ENCODE results near the gene SPNS2. TPM values are rescaled to one million over a fixed set of nuclear protein-coding genes. Genes with fewer than 3 reads are reported as not detected.
A peak's percentile ranks its signal among the peaks of the same experiment; 100 is the strongest.

The SPNS2 gene
- total RNA-seq, 2 donors from 2014 or later, result 19.2 to 58.0 TPM

DNA sequence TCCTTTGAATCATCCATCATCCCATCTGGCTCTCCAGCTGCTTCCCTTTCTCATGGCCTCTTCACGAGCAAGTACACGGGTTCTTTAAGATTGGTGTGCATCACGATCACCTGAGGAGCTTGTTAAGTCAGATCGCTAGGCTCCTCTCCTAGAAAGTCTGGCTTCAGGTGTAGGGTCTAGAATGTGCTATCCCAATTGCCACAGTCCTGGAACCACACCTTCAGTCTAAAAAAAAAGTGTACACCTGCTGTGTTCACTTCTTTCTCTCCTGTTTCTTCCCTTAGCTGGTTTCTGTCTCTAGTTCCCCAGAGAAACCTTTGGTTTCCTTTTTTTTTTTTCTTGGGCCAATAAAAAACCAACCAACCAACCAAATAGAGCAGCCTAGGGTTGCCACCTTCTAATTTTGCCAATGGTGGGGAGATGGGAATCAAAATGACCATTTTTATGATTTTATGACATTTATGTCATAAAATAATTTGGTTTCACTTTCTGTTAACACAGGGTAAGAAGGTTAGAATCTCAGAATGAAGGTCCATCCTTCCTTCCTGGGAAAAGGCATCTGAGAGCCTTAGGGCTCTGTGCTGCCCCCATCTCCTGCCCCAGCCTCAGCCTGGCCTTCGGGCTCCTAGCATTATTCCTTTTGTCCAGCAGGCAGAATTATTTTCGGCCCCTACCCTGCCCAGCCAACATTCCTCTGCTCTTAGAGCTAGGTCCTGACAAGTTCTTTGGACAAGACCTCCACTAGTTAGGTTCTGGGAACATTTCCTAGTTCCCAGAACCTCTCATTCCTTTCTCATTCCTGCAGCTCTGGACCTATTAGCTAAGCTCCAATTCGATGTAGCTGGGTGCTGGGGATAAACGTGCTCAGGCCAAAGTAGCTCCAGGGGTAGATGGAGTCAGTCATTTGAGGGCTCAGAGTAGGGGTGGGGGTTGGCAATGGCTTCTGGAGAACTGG, 63.6 kb downstream of the SPNS2 start:
- Histone ChIP-seq H3K4me3 (no peak overlapping the region), H3K27me3 (no peaks in the 10 kb centered on the region), H3K27ac (peak overlapping the region in 2 of 4 donors; percentile 37 to 38), H3K4me1 (peaks cover 46% of the 10 kb centered on the region), H3K36me3 (replicated peaks in 1 of 2; ENCODE audit: insufficient read depth in 1 of 2, low read depth in 2 of 2) (no peaks in the 10 kb centered on the region), H3K9me3 (no peaks in the 10 kb centered on the region)
- intact Hi-C loops (cut with DNase I), result no loop called here
- TF ChIP-seq POLR2A (IDR thresholded peaks at IDR 0.05), result no peak
- ATAC-seq (no peak), DNase-seq (no peak)
- 61 to 68% methylated on average over 8 of the region's 8 CpGs for WGBS, 2 donors

DNA sequence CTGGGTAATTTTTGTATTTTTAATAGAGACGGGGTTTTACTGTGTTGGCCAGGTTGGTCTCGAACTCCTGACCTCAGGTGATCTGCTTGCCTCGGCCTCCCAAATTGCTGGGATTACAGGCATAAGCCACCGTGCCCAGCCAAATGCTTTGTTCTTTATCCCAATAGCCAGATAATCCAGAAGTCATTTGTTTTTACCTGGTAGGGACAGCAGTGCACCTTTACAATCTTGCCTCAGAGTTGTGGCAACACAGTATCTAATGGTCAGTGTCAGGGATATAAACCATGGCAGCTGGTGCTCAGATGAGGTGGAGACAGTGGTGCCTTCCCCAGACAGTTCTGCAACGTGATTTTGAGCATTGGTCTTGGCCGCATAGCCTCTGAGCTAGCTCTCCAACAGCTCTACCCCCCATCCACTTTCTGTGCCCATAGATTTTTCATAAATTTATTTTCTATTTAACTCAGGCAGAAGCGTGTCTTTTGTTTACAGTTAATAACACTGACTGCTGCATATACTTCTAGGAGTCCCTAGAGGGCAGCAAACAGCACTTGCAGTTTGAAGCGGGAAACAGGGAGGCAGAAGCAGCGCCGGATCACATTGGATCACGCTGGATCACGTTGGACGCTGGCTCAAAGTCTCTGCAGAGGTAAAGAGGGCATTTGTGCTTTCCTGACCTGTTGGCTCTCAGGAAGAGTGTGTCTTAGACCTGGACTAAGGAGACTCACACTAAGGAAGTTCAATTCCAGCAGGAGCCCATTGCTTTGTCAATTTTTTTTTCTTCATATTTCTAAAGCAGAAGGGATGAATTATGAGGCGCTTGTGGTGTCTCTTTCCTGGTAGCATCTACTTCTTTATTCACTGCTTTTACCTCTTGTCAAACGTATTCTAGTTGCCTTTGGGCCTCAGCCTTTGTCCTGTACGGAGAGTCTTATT, 66.8 kb downstream of the SPNS2 start:
- Histone ChIP-seq H3K4me1 (peaks cover 21% of the 10 kb centered on the region), H3K36me3 (replicated peaks in 1 of 2; ENCODE audit: insufficient read depth in 1 of 2, low read depth in 2 of 2) (no peaks in the 10 kb centered on the region), H3K4me3 (no peak overlapping the region), H3K27ac (peak overlapping the region in 1 of 4 donors; percentile 21), H3K9me3 (no peaks in the 10 kb centered on the region), H3K27me3 (no peaks in the 10 kb centered on the region)
- DNase-seq (peak; percentile 71 to 83 (median 78)), ATAC-seq (peak; percentile 87)
- intact Hi-C loops (cut with DNase I), result no loop called here
- WGBS, 2 donors, result 20 to 28% methylated on average over 16 of the region's 16 CpGs
- TF ChIP-seq, protein P1, sequence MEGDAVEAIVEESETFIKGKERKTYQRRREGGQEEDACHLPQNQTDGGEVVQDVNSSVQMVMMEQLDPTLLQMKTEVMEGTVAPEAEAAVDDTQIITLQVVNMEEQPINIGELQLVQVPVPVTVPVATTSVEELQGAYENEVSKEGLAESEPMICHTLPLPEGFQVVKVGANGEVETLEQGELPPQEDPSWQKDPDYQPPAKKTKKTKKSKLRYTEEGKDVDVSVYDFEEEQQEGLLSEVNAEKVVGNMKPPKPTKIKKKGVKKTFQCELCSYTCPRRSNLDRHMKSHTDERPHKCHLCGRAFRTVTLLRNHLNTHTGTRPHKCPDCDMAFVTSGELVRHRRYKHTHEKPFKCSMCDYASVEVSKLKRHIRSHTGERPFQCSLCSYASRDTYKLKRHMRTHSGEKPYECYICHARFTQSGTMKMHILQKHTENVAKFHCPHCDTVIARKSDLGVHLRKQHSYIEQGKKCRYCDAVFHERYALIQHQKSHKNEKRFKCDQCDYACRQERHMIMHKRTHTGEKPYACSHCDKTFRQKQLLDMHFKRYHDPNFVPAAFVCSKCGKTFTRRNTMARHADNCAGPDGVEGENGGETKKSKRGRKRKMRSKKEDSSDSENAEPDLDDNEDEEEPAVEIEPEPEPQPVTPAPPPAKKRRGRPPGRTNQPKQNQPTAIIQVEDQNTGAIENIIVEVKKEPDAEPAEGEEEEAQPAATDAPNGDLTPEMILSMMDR (IDR thresholded peaks at IDR 0.05), result peak; percentile 73 to 84 (median 81)
- TF ChIP-seq POLR2A (IDR thresholded peaks at IDR 0.05), result no peak

DNA sequence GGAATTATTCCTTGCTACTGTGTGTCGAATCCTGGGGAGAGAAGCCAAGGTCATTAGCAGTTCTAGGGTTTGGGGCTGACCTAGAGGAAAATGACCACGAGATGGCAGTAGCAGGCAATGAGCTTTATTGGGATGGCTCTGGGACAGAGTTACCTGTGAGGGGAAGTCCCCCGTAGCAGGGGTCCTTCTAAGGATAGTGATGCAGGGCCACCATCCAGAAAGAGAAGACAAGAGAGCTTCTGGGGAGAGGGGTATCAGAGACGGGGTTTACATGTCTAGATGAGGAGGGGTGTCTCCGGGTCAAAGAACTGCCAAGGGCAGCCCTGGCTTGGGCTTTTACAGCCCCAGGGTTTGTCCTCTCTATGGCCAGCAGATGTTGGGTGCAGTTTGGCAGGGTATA, 68.1 kb downstream of the SPNS2 start:
- H3K27ac ChIP-seq, result no peak overlapping the region
- no peaks in the 10 kb centered on the region for H3K27me3 ChIP-seq
- intact Hi-C loops (cut with DNase I), result no loop called here
- 20 to 24% methylated on average over 5 of the region's 5 CpGs for WGBS, 2 donors
- peak; percentile 67 to 71 (median 70) for DNase-seq
- H3K9me3 ChIP-seq, result no peaks in the 10 kb centered on the region
- TF ChIP-seq, protein P1 (IDR thresholded peaks at IDR 0.05), result peak; percentile 66 to 81 (median 72)
- TF ChIP-seq POLR2A (IDR thresholded peaks at IDR 0.05), result no peak
- no peak overlapping the region for H3K4me3 ChIP-seq
- peaks cover 14% of the 10 kb centered on the region for H3K4me1 ChIP-seq
- peak; percentile 79 for ATAC-seq
- H3K36me3 ChIP-seq (replicated peaks in 1 of 2; ENCODE audit: insufficient read depth in 1 of 2, low read depth in 2 of 2), result no peaks in the 10 kb centered on the region

DNA sequence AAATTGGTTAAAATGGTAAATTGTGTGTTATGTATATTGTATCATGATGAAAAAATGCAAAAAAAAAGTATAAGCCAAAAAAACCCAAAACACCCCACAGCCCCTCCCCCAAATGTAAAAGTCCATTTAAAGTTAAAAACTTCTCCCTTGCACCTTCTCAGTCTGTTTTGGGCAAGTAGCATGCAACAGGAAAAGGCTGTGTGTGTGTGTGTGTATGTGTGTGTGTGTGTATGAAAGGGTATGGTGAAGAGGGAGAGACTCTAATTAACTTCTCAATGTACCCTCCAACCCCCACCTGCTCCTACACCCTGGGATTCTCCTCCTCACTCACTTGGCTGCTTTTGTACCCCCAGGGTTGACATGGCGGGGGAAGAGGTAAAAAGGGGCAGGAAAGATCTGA, 70.9 kb downstream of the SPNS2 start:
- no peak for ATAC-seq
- Histone ChIP-seq H3K27me3 (no peaks in the 10 kb centered on the region), H3K9me3 (no peaks in the 10 kb centered on the region), H3K4me1 (peaks cover 14% of the 10 kb centered on the region), H3K4me3 (no peak overlapping the region), H3K36me3 (replicated peaks in 1 of 2; ENCODE audit: insufficient read depth in 1 of 2, low read depth in 2 of 2) (no peaks in the 10 kb centered on the region), H3K27ac (no peak overlapping the region)
- no peak for DNase-seq
- TF ChIP-seq, protein P1 (IDR thresholded peaks at IDR 0.05), result no peak
- TF ChIP-seq POLR2A (IDR thresholded peaks at IDR 0.05), result no peak
- intact Hi-C loops (cut with DNase I), result no loop called here
- 31 to 77% methylated on average over 1 of the region's 1 CpG for WGBS, 2 donors

DNA sequence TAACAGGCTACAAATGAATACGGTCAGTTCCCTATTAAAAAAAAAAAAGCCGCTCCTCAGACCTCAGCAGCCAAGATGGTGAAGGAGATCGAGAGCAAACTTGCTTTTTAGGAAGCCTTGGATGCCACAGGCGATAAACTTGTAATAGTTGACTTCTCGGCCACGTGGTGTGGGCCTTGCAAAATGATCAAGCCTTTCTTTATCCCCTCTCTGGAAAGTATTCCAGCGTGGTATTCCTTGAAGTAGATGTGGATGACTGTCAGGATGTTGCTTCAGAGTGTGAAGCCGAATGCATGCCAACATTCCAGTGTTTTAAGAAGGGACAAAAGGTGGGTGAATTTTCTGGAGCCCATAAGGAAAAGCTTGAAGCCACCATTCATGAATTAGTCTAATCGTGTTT, 73.5 kb downstream of the SPNS2 start:
- ATAC-seq (no peak), DNase-seq (no peak)
- TF ChIP-seq, protein P1 (IDR thresholded peaks at IDR 0.05), result no peak
- TF ChIP-seq POLR2A (IDR thresholded peaks at IDR 0.05), result no peak
- intact Hi-C loops (cut with DNase I), result loop anchor here (5.0 kb wide), 1 partner anchor 50 kb away; no protein-coding TSS in a partner anchor
- H3K27ac ChIP-seq, result no peak overlapping the region
- H3K36me3 ChIP-seq (replicated peaks in 1 of 2; ENCODE audit: insufficient read depth in 1 of 2, low read depth in 2 of 2), result no peaks in the 10 kb centered on the region
- H3K4me1 ChIP-seq, result no peaks in the 10 kb centered on the region
- no peaks in the 10 kb centered on the region for H3K27me3 ChIP-seq
- no peak overlapping the region for H3K4me3 ChIP-seq
- H3K9me3 ChIP-seq, result no peaks in the 10 kb centered on the region
- WGBS, 2 donors, result 65 to 71% methylated on average over 9 of the region's 9 CpGs

All from body of pancreas (tissue), 4 donors.